Activated CD4-positive, CD25-positive, alpha-beta regulatory T cell treated with anti-CD3 and anti-CD28 coated beads, Interleukin-2, amount 50 U/mL, for 16 hours (primary cell): Measurements from ENCODE around the gene ENOX1.

Experiments used
- DNase-seq: peaks from one replicate; pipeline ENCODE4 v3.0.0-alpha.2; 2020; ENCODE audit warnings: low read depth, low spot score

ENOX1 gene

GRCh38 chr13:43546251-43546650 lies 240.5 kb downstream of the ENOX1 start:
- no peak for DNase-seq

- no peak for DNase-seq
These were observed 241.4 kb downstream of the ENOX1 start for GRCh38 chr13:43545317-43545874.

GRCh38 chr13:43544631-43545030 lies 242.1 kb downstream of the ENOX1 start:
- DNase-seq, result no peak

GRCh38 chr13:43544011-43544410 lies 242.8 kb downstream of the ENOX1 start:
- no peak for DNase-seq

GRCh38 chr13:43543331-43543730 lies 243.4 kb downstream of the ENOX1 start:
- DNase-seq, result no peak

- no peak for DNase-seq
These were observed 249.6 kb downstream of the ENOX1 start for GRCh38 chr13:43537124-43537523.

- DNase-seq, result no peak
These were observed 257.0 kb downstream of the ENOX1 start for GRCh38 chr13:43529796-43530195.

- no peak for DNase-seq
These were observed 257.8 kb downstream of the ENOX1 start for GRCh38 chr13:43528992-43529391.

- DNase-seq, result no peak
These were observed 264.0 kb downstream of the ENOX1 start for GRCh38 chr13:43522788-43523187.

GRCh38 chr13:43520351-43520750 lies 266.4 kb downstream of the ENOX1 start:
- DNase-seq, result no peak

GRCh38 chr13:43518833-43519232 lies 267.9 kb downstream of the ENOX1 start:
- DNase-seq, result no peak

GRCh38 chr13:43516401-43516833 lies 270.4 kb downstream of the ENOX1 start:
- DNase-seq, result no peak

- DNase-seq, result no peak
These were observed 271.2 kb downstream of the ENOX1 start for GRCh38 chr13:43515531-43515930.

- DNase-seq, result no peak
These were observed 272.5 kb downstream of the ENOX1 start for GRCh38 chr13:43514311-43514710.

- no peak for DNase-seq
These were observed 274.6 kb downstream of the ENOX1 start for GRCh38 chr13:43512221-43512620.

GRCh38 chr13:43510956-43511901 lies 275.5 kb downstream of the ENOX1 start:
- no peak for DNase-seq

- no peak for DNase-seq
These were observed 291.0 kb downstream of the ENOX1 start for GRCh38 chr13:43495732-43496131.

GRCh38 chr13:43494206-43494605 lies 292.6 kb downstream of the ENOX1 start:
- DNase-seq, result no peak

- no peak for DNase-seq
These were observed 293.2 kb downstream of the ENOX1 start for GRCh38 chr13:43493496-43494000.

- no peak for DNase-seq
These were observed 294.0 kb downstream of the ENOX1 start for GRCh38 chr13:43492745-43493144.

GRCh38 chr13:43492311-43492710 lies 294.5 kb downstream of the ENOX1 start:
- no peak for DNase-seq

GRCh38 chr13:43489233-43489632 lies 297.5 kb downstream of the ENOX1 start:
- no peak for DNase-seq

GRCh38 chr13:43487885-43488284 lies 298.9 kb downstream of the ENOX1 start:
- DNase-seq, result no peak
